HCT116 (cell line): Measurements from ENCODE around the gene CUX1. TPM values are rescaled to one million over a fixed set of nuclear protein-coding genes. Genes with fewer than 3 reads are reported as not detected.

Experiments used
- ATAC-seq: fragments of 200-7000 bp; cut with Tn5 transposase; 2 replicates; pipeline ENCODE4 v1.9.1; 2020; ENCODE audit warnings: mild to moderate bottlenecking, moderate library complexity
- BruUV-seq: library from RNA; stranded (reverse); fragments of 400-500 nt; replicated peaks from 2 replicates; lab custom pipeline; 2021; lab: Mats Ljungman, UMichigan
- CTCF ChIA-PET: fragments of 300-600 bp; sonication (Branson Sonifier 250); formaldehyde crosslinking; loops from one replicate; lab custom pipeline; 2021; ENCODE audit warnings: antibody characterized with exemption; lab: Charles Lee
- POLR2A ChIA-PET: fragments of 300-600, 350-600 bp; sonication (Branson Sonifier 250); formaldehyde crosslinking; loops from one replicate; lab custom pipeline; 2021; ENCODE audit warnings: antibody characterized with exemption; lab: Charles Lee
- RAD21 ChIA-PET, 2 experiments: fragments of 300-600 bp; sonication (Branson Sonifier 250); formaldehyde crosslinking; loops; one replicate each; lab custom pipeline; 2023; ENCODE audit warnings: low total read pairs in 2 of 2; ENCODE audit not compliant: uncharacterized antibody in 2 of 2, unreplicated experiment in 2 of 2, low non-redundant PET in 1 of 2; lab: Charles Lee
- DNase-seq: peaks from one replicate; pipeline ENCODE4 v3.0.0-alpha.2; 2010; ENCODE audit warnings: low read depth, low spot score
- H2AFZ ChIP-seq: fragments of 200-600 bp; shearing (Covaris generic), sonication (generic); 2 replicates; pipeline ENCODE4 v1.6.1; 2017; ENCODE audit warnings: low read depth, mixed run types, mixed read lengths, antibody characterized with exemption, low read length; ENCODE audit not compliant: poor library complexity, severe bottlenecking
- H3K27ac ChIP-seq: 2 replicates; pipeline ENCODE4 v1.5.1; 2012; ENCODE audit warnings: low read depth, low read length
- H3K27me3 ChIP-seq: fragments of 200-600 bp; sonication (generic); 2 replicates; pipeline ENCODE4 v1.6.1; 2016; ENCODE audit warnings: mixed run types, low read length, mixed read lengths; ENCODE audit not compliant: insufficient read depth
- H3K36me3 ChIP-seq, 2 experiments: fragments of 200-500 bp in 1 of 2; fragments of 200-600 bp in 1 of 2; sonication (Bioruptor generic) in 1 of 2; sonication (generic) in 1 of 2; 2 replicates each; pipeline versions ENCODE4 v1.5.1 to v1.6.1; 2014 to 2016; ENCODE audit warnings: low read length in 2 of 2, inconsistent platforms in 1 of 2, mixed read lengths in 1 of 2, mixed run types in 1 of 2; ENCODE audit not compliant: insufficient read depth in 2 of 2, control insufficient read depth in 1 of 2
- H3K4me1 ChIP-seq, 2 experiments: fragments of 200-600 bp in 1 of 2; sonication (generic) in 1 of 2; 2 replicates each; pipeline versions ENCODE4 v1.5.1 to v1.6.1; 2012 to 2017; ENCODE audit warnings: low read length in 2 of 2, inconsistent platforms in 1 of 2, mild to moderate bottlenecking in 1 of 2, mixed read lengths in 1 of 2, mixed run types in 1 of 2, moderate library complexity in 1 of 2; ENCODE audit not compliant: insufficient read depth in 2 of 2, control insufficient read depth in 1 of 2
- H3K4me2 ChIP-seq: fragments of 200-600 bp; sonication (generic); 2 replicates; pipeline ENCODE4 v1.6.1; 2017; ENCODE audit warnings: mixed run types, low read length, mixed read lengths
- H3K4me3 ChIP-seq, 2 experiments: fragments of 200-600 bp in 1 of 2; sonication (generic) in 1 of 2; replicated peaks in 1 of 2; 2 replicates each; pipeline ENCODE4 v1.5.1; 2011 to 2016; ENCODE audit warnings: low read length in 2 of 2, control low read depth in 1 of 2, low read depth in 1 of 2, mild to moderate bottlenecking in 1 of 2, mixed read lengths in 1 of 2, mixed run types in 1 of 2
- H3K79me2 ChIP-seq: fragments of 200-600 bp; sonication (generic); 2 replicates; pipeline ENCODE4 v1.6.1; 2017; ENCODE audit warnings: mild to moderate bottlenecking, mixed run types, low read length, moderate library complexity, mixed read lengths; ENCODE audit not compliant: insufficient read depth
- H3K9ac ChIP-seq: fragments of 200-600 bp; sonication (generic); 2 replicates; pipeline ENCODE4 v1.6.1; 2016; ENCODE audit warnings: low read length, mixed read lengths
- H3K9me2 ChIP-seq: fragments of 200-600 bp; sonication (generic), shearing (Covaris generic); 2 replicates; pipeline ENCODE4 v1.6.1; 2017; ENCODE audit warnings: mixed run types, mild to moderate bottlenecking, moderate library complexity; ENCODE audit not compliant: insufficient read depth
- H3K9me3 ChIP-seq, 2 experiments: fragments of 200-500 bp in 1 of 2; fragments of 200-600 bp in 1 of 2; sonication (Bioruptor generic) in 1 of 2; sonication (generic) in 1 of 2; 2 replicates each; pipeline ENCODE4 v1.6.1; 2014 to 2017; ENCODE audit warnings: low read length in 2 of 2, mixed read lengths in 2 of 2, inconsistent platforms in 1 of 2, low read depth in 1 of 2, mild to moderate bottlenecking in 1 of 2, mixed run types in 1 of 2, moderate library complexity in 1 of 2; ENCODE audit not compliant: control insufficient read depth in 1 of 2, insufficient read depth in 1 of 2
- H4K20me1 ChIP-seq: fragments of 200-600 bp; sonication (generic), shearing (Covaris generic); 2 replicates; pipeline ENCODE4 v1.6.1; 2017; ENCODE audit warnings: mixed run types, mild to moderate bottlenecking, moderate library complexity; ENCODE audit not compliant: insufficient read depth
- CBX3 ChIP-seq: IDR thresholded peaks from 2 replicates; pipeline ENCODE4 v1.6.1; 2012; ENCODE audit warnings: low read depth
- EGR1 ChIP-seq: IDR thresholded peaks from 2 replicates; pipeline ENCODE4 v1.6.1; 2012; ENCODE audit warnings: low read depth
- ELF1 ChIP-seq: IDR thresholded peaks from 2 replicates; pipeline ENCODE4 v1.6.1; 2012; ENCODE audit warnings: low read depth, borderline replicate concordance
- EZH2 ChIP-seq: fragments of 200-600 bp; sonication (generic); IDR thresholded peaks from 2 replicates; pipeline ENCODE4 v1.6.1; 2017; ENCODE audit warnings: antibody characterized with exemption, mixed run types
- JUND ChIP-seq: IDR thresholded peaks from 2 replicates; pipeline ENCODE4 v1.6.1; 2012
- MAX ChIP-seq: IDR thresholded peaks from 2 replicates; pipeline ENCODE4 v1.6.1; 2012
- POLR2A ChIP-seq: IDR thresholded peaks from 2 replicates; pipeline ENCODE4 v1.7.0; 2011; ENCODE audit warnings: borderline replicate concordance; ENCODE audit not compliant: insufficient read depth, insufficient read length; ENCODE audit errors: extremely low read depth
- REST ChIP-seq: IDR thresholded peaks from 2 replicates; pipeline ENCODE4 v1.6.1; 2012; ENCODE audit warnings: low read depth
- SP1 ChIP-seq: IDR thresholded peaks from 2 replicates; pipeline ENCODE4 v1.6.1; 2012; ENCODE audit warnings: low read depth
- TCF7L2 ChIP-seq: IDR thresholded peaks from 2 replicates; pipeline ENCODE4 v1.7.0; 2011; ENCODE audit warnings: borderline replicate concordance, inconsistent platforms; ENCODE audit not compliant: insufficient read depth, insufficient read length; ENCODE audit errors: extremely low read depth
- intact Hi-C: fragments of 100-400 bp; cut with micrococcal nuclease; formaldehyde crosslinking; loops from 2 replicates; pipeline ENCODE4 v1.10.0; 2022
- total RNA-seq: library from RNA; stranded (reverse); gene quantifications from one replicate; pipeline ENCODE4 v1.2.1, GENCODE V29; 2021; ENCODE audit not compliant: unreplicated experiment

Gene CUX1
- total RNA-seq, 1 experiment from 2014 or later, result 68.9 TPM

GRCh38 chr7:101985057-101985902, 167.9 kb downstream of the CUX1 start:
- no peaks in the 10 kb centered on the region for H3K9me3 ChIP-seq
- peak overlapping the region; percentile 14 for H3K4me2 ChIP-seq
- no TSS peak for BruUV-seq
- ChIA-PET POLR2A (no interaction called here), RAD21 (no interaction called here), CTCF (no interaction called here)
- TF ChIP-seq CBX3 (no peak), EGR1 (no peak), JUND (no peak), EZH2 (no peak), POLR2A (no peak), TCF7L2 (no peak), ELF1 (no peak), MAX (no peak), SP1 (no peak), REST (no peak)
- no peaks in the 10 kb centered on the region for H3K27me3 ChIP-seq
- no peaks in the 10 kb centered on the region for H3K9me2 ChIP-seq
- peaks cover 23 to 77% of the 10 kb centered on the region in 2 experiments for H3K4me1 ChIP-seq
- no peaks in the 10 kb centered on the region for H4K20me1 ChIP-seq
- 0 out of 2 replicates have a peak overlapping the region, but pooled peaks have one; percentile 21 for H3K9ac ChIP-seq
- intact Hi-C loops, result no loop called here
- H3K36me3 ChIP-seq, result peaks cover 0 to 6% of the 10 kb centered on the region in 2 experiments; a peak in 1 of 4 replicates
- H3K27ac ChIP-seq, result no peak overlapping the region
- H2AFZ ChIP-seq, result no peak overlapping the region
- ATAC-seq, result no peak
- peaks cover 26% of the 10 kb centered on the region for H3K79me2 ChIP-seq
- DNase-seq, result no peak
- no peak overlapping the region for H3K4me3 ChIP-seq
